ENCODE data around the gene EPN2.

DNA sequence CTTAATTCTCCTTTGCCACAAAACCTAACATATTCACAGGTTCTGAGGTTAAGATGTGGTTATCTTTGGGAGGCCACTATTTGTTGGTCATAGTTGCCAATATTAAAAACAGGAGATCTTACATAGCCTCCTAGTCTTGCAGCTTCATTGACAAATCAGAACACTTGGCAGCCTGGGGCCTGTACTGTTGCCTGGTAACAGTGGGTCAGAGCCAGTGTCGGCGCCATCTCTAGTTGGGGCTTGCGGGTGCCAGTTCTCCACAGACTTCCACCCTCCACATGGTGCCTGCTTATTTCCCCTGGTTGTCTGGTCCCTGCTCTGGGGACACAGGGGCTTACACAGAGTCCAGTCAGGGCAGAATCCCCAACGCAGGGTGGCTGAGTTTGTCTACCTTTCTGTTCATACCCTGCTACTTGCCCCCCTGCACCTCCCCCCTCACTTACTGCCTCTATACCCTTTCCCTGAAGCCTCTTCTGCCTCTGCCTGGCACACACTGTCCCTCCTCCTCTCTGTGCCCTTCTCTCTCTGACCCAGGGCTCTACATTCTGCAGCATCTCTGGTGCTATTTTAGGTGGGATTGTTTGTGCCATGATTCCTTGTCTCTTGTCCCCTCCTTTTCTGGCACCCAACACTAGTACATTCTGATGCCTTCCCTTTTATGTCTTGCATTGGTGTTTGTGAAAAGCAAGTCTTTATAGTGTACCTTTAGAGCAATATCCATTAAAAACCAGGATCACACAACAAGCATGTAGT is 13.4 kb downstream of the EPN2 start:
- TF ChIP-seq, protein P1, sequence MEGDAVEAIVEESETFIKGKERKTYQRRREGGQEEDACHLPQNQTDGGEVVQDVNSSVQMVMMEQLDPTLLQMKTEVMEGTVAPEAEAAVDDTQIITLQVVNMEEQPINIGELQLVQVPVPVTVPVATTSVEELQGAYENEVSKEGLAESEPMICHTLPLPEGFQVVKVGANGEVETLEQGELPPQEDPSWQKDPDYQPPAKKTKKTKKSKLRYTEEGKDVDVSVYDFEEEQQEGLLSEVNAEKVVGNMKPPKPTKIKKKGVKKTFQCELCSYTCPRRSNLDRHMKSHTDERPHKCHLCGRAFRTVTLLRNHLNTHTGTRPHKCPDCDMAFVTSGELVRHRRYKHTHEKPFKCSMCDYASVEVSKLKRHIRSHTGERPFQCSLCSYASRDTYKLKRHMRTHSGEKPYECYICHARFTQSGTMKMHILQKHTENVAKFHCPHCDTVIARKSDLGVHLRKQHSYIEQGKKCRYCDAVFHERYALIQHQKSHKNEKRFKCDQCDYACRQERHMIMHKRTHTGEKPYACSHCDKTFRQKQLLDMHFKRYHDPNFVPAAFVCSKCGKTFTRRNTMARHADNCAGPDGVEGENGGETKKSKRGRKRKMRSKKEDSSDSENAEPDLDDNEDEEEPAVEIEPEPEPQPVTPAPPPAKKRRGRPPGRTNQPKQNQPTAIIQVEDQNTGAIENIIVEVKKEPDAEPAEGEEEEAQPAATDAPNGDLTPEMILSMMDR (IDR thresholded peaks at IDR 0.05), result no peak
- no peak for TF ChIP-seq POLR2A (IDR thresholded peaks at IDR 0.05)

Data from adrenal gland (tissue), 5 donors.